ENCODE results near the gene WNT8B.

Gene WNT8B

GRCh38 chr10:100482834-100483185, 20.0 kb downstream of the WNT8B start:
- in situ Hi-C loops (cut with HindIII; ENCODE audit: low sequenced_read_pairs): no loop called here

GRCh38 chr10:100483876-100484666, 21.3 kb downstream of the WNT8B start:
- in situ Hi-C loops (cut with HindIII; ENCODE audit: low sequenced_read_pairs): no loop called here

- in situ Hi-C loops (cut with HindIII; ENCODE audit: low sequenced_read_pairs): no loop called here
These were observed 22.6 kb downstream of the WNT8B start for GRCh38 chr10:100485366-100485765.

GRCh38 chr10:100485801-100486495, 23.1 kb downstream of the WNT8B start:
- in situ Hi-C loops (cut with HindIII; ENCODE audit: low sequenced_read_pairs): no loop called here

GRCh38 chr10:100487529-100487928, 24.7 kb downstream of the WNT8B start:
- in situ Hi-C loops (cut with HindIII; ENCODE audit: low sequenced_read_pairs): no loop called here

- in situ Hi-C loops (cut with HindIII; ENCODE audit: low sequenced_read_pairs): no loop called here
These were observed 26.6 kb downstream of the WNT8B start for GRCh38 chr10:100489396-100489795.

- in situ Hi-C loops (cut with HindIII; ENCODE audit: low sequenced_read_pairs): no loop called here
These were observed 27.7 kb downstream of the WNT8B start for GRCh38 chr10:100490531-100490930.

- in situ Hi-C loops (cut with HindIII; ENCODE audit: low sequenced_read_pairs): loop anchor here (5.0 kb wide), 1 partner anchor 49 kb away; no protein-coding TSS in a partner anchor
These were observed 33.8 kb downstream of the WNT8B start for GRCh38 chr10:100496567-100496966.

- in situ Hi-C loops (cut with HindIII; ENCODE audit: low sequenced_read_pairs): loop anchor here (5.0 kb wide), 1 partner anchor 51 kb away; no protein-coding TSS in a partner anchor
These were observed 35.2 kb downstream of the WNT8B start for GRCh38 chr10:100498059-100498458.

- in situ Hi-C loops (cut with HindIII; ENCODE audit: low sequenced_read_pairs): loop anchor here (25.0 kb wide), 1 partner anchor 164 kb away; the partner anchor contains the start of genes PKD2L1 and SCD
These were observed 38.6 kb downstream of the WNT8B start for GRCh38 chr10:100501423-100501822.

GRCh38 chr10:100502926-100503494, 40.2 kb downstream of the WNT8B start:
- in situ Hi-C loops (cut with HindIII; ENCODE audit: low sequenced_read_pairs): loop anchor here (25.0 kb wide), 1 partner anchor 166 kb away; the partner anchor contains the start of genes PKD2L1 and SCD

- in situ Hi-C loops (cut with HindIII; ENCODE audit: low sequenced_read_pairs): loop anchor here (25.0 kb wide), 1 partner anchor 167 kb away; the partner anchor contains the start of genes PKD2L1 and SCD
These were observed 41.3 kb downstream of the WNT8B start for GRCh38 chr10:100504096-100504495.

- in situ Hi-C loops (cut with HindIII; ENCODE audit: low sequenced_read_pairs): loop anchor here (25.0 kb wide), 1 partner anchor 168 kb away; the partner anchor contains the start of genes PKD2L1 and SCD
These were observed 42.4 kb downstream of the WNT8B start for GRCh38 chr10:100505164-100505563.

GRCh38 chr10:100506596-100507356, 44.0 kb downstream of the WNT8B start:
- in situ Hi-C loops (cut with HindIII; ENCODE audit: low sequenced_read_pairs): loop anchor here (25.0 kb wide), 1 partner anchor 169 kb away; the partner anchor contains the start of genes PKD2L1 and SCD

- in situ Hi-C loops (cut with HindIII; ENCODE audit: low sequenced_read_pairs): loop anchor here (25.0 kb wide), 1 partner anchor 170 kb away; the partner anchor contains the start of genes PKD2L1 and SCD
These were observed 44.5 kb downstream of the WNT8B start for GRCh38 chr10:100507357-100507732.

GRCh38 chr10:100508266-100508665, 45.5 kb downstream of the WNT8B start:
- in situ Hi-C loops (cut with HindIII; ENCODE audit: low sequenced_read_pairs): loop anchor here (25.0 kb wide), 1 partner anchor 171 kb away; the partner anchor contains the start of genes PKD2L1 and SCD

GRCh38 chr10:100508691-100509150, 45.9 kb downstream of the WNT8B start:
- in situ Hi-C loops (cut with HindIII; ENCODE audit: low sequenced_read_pairs): loop anchor here (25.0 kb wide), 1 partner anchor 171 kb away; the partner anchor contains the start of genes PKD2L1 and SCD

GRCh38 chr10:100509241-100509840, 46.5 kb downstream of the WNT8B start:
- in situ Hi-C loops (cut with HindIII; ENCODE audit: low sequenced_read_pairs): loop anchor here (25.0 kb wide), 1 partner anchor 172 kb away; the partner anchor contains the start of genes PKD2L1 and SCD

- in situ Hi-C loops (cut with HindIII; ENCODE audit: low sequenced_read_pairs): loop anchor here (25.0 kb wide), 1 partner anchor 173 kb away; the partner anchor contains the start of genes PKD2L1 and SCD
These were observed 47.9 kb downstream of the WNT8B start for GRCh38 chr10:100510533-100511308.
